Measurements from ENCODE around the gene MACROD2.

DNA sequence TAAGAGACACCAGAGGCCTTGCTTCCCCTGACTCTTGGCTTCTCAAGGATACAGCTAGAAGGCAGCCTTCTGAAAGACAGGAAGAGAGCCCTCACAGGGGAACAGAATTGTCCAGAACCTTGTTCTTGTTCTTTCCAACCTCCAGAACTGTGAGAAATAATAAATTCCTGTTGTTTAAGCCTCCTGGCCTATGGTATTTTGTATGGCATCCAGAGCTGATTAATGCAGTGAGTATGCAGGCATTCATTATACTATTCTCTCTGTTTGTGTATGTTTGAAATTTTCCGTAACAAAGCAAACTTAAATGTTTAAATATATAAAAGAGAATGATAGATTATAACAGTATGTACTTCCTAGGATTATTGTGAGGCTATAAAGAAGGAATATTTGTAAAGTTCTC lies 1245.5 kb downstream of the MACROD2 start:
- TF ChIP-seq GLIS3 (CRISPR knock-in tag; IDR thresholded peaks at IDR 0.05) (no peak), ISL1 (CRISPR knock-in tag; IDR thresholded peaks at IDR 0.05) (no peak)
